Measurements from ENCODE around the gene NCK1.

DNA sequence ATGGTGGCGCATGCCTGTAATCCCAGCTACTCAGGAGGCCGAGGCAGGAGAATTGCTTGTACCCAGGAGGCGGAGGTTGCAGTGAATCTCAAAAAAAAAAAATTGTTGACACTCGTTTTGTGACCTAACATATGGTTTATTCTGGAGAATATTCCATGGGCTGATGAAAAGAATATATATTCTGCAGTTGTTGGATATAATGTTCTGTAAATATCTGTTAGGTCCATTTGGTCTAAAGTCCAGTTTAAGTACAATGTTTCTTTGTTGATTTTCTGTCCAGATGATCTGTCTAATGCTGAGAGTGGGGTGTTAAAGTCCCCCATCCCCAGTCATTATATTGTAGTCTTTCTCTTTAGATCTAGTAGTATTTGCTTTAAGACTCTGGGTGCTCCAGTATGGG, 111.3 kb downstream of the NCK1 start:
- TF ChIP-seq, protein P1, sequence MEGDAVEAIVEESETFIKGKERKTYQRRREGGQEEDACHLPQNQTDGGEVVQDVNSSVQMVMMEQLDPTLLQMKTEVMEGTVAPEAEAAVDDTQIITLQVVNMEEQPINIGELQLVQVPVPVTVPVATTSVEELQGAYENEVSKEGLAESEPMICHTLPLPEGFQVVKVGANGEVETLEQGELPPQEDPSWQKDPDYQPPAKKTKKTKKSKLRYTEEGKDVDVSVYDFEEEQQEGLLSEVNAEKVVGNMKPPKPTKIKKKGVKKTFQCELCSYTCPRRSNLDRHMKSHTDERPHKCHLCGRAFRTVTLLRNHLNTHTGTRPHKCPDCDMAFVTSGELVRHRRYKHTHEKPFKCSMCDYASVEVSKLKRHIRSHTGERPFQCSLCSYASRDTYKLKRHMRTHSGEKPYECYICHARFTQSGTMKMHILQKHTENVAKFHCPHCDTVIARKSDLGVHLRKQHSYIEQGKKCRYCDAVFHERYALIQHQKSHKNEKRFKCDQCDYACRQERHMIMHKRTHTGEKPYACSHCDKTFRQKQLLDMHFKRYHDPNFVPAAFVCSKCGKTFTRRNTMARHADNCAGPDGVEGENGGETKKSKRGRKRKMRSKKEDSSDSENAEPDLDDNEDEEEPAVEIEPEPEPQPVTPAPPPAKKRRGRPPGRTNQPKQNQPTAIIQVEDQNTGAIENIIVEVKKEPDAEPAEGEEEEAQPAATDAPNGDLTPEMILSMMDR (IDR thresholded peaks at IDR 0.05; ENCODE audit: low read length): no peak
- TF ChIP-seq EZH2 (IDR thresholded peaks at IDR 0.05; ENCODE audit: borderline replicate concordance, low read length): no peak
